Smooth muscle cell (in vitro differentiated cells): ENCODE data around the gene CFAP54. TPM values are rescaled to one million over a fixed set of nuclear protein-coding genes. Genes with fewer than 3 reads are reported as not detected.

Experiments
- DNase-seq: peaks from one replicate; lab custom pipeline; 2025; ENCODE audit not compliant: unreplicated experiment; lab: John Stamatoyannopoulos, UW
- H2AFZ ChIP-seq: fragments of 200-600 bp; sonication (generic); 2 replicates; pipeline ENCODE4 v1.6.0; 2016; ENCODE audit warnings: antibody characterized with exemption, low read depth, mild to moderate bottlenecking
- H3F3A ChIP-seq: fragments of 200-600 bp; sonication (generic); 2 replicates; pipeline ENCODE4 v1.6.0; 2017; ENCODE audit warnings: antibody characterized with exemption, low read depth
- H3K27ac ChIP-seq: fragments of 200-600 bp; sonication (generic); 2 replicates; pipeline ENCODE4 v1.5.1; 2016; ENCODE audit warnings: low read depth, mild to moderate bottlenecking
- H3K27me3 ChIP-seq: fragments of 200-600 bp; sonication (generic); 2 replicates; pipeline ENCODE4 v1.6.1; 2016; ENCODE audit warnings: low read depth, mild to moderate bottlenecking
- H3K36me3 ChIP-seq: fragments of 200-600 bp; sonication (generic); 2 replicates; pipeline ENCODE4 v1.5.1; 2016; ENCODE audit warnings: low read depth
- H3K4me1 ChIP-seq: fragments of 200-600 bp; sonication (generic); 2 replicates; pipeline ENCODE4 v1.5.1; 2016; ENCODE audit warnings: low read depth
- H3K4me2 ChIP-seq: fragments of 200-600 bp; sonication (generic); 2 replicates; pipeline ENCODE4 v1.6.0; 2016; ENCODE audit warnings: mild to moderate bottlenecking
- H3K4me3 ChIP-seq: fragments of 200-600 bp; sonication (generic); 2 replicates; pipeline ENCODE4 v1.5.1; 2016; ENCODE audit warnings: mild to moderate bottlenecking
- H3K79me2 ChIP-seq: fragments of 200-600 bp; sonication (generic); 2 replicates; pipeline ENCODE4 v1.6.0; 2016; ENCODE audit warnings: low read depth, mild to moderate bottlenecking
- H3K9ac ChIP-seq: fragments of 200-600 bp; sonication (generic); 2 replicates; pipeline ENCODE4 v1.6.0; 2016; ENCODE audit warnings: low read depth
- H3K9me3 ChIP-seq: fragments of 200-600 bp; sonication (generic); replicated peaks from 2 replicates; pipeline ENCODE4 v1.5.1; 2016; ENCODE audit warnings: low read depth
- H4K20me1 ChIP-seq: fragments of 200-600 bp; sonication (generic); 2 replicates; pipeline ENCODE4 v1.6.0; 2016; ENCODE audit warnings: low read depth
- WGBS: methylation state at CpG from one replicate; pipeline ENCODE4 v1.1.7; 2016; ENCODE audit warnings: low lambda C conversion rate; 5-methylcytosine and 5-hydroxymethylcytosine counted together
- polyA plus RNA-seq: library from polyadenylated mRNA; unstranded; fragments of >200 nt; fragmentation: Nextera tagmentation; extraction: Ambion mirVana; gene quantifications from 2 replicates; pipeline ENCODE4 v1.2.1, GENCODE V29; 2016
- total RNA-seq: library from RNA; depleted of rRNA; stranded (reverse); fragments of >200 nt; gene quantifications from 2 replicates; pipeline ENCODE4 v1.2.3, GENCODE V29; 2014
- TF ChIP-seq, protein P1 (sequence below): fragments of 200-600 bp; sonication (generic); IDR thresholded peaks from 2 replicates; pipeline ENCODE4 v1.5.1; 2017; ENCODE audit warnings: borderline replicate concordance, mild to moderate bottlenecking, antibody characterized with exemption; ENCODE audit not compliant: insufficient read depth, poor library complexity, severe bottlenecking

The CFAP54 gene
- total and polyA plus RNA-seq, 2 experiments from 2014 or later, result 0.35 to 0.67 TPM

DNA sequence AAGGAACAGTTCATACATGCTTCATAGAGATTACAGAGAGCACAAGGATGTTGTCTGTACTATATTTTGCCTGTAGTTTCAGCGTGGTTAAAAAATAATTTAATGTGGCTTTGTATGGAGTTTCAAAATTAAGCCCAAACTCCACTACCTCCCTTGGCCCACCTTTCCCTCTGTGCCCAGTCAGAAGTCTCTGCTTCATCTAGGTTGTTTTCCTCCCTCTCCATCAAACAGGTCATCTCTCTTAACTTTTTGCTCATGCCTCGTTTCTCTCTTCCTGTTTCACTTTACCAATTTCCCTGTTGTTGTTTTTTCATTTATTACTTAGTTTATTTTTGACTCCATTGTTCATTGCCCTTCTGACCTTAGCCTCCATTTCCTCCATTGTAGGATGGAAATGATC is 322.8 kb downstream of the CFAP54 start:
- Histone ChIP-seq H3K79me2 (no peaks in the 10 kb centered on the region), H3K27ac (no peak overlapping the region), H3K36me3 (no peaks in the 10 kb centered on the region), H2AFZ (no peak overlapping the region), H3K9me3 (no peaks in the 10 kb centered on the region), H4K20me1 (no peaks in the 10 kb centered on the region), H3K4me2 (no peak overlapping the region), H3K4me1 (peaks cover 14% of the 10 kb centered on the region), H3K4me3 (no peak overlapping the region), H3K27me3 (no peaks in the 10 kb centered on the region), H3K9ac (no peak overlapping the region), H3F3A (no peaks in the 10 kb centered on the region)
- 81% methylated on average over 2 of the region's 2 CpGs for WGBS
- DNase-seq, result no peak
- TF ChIP-seq, protein P1, sequence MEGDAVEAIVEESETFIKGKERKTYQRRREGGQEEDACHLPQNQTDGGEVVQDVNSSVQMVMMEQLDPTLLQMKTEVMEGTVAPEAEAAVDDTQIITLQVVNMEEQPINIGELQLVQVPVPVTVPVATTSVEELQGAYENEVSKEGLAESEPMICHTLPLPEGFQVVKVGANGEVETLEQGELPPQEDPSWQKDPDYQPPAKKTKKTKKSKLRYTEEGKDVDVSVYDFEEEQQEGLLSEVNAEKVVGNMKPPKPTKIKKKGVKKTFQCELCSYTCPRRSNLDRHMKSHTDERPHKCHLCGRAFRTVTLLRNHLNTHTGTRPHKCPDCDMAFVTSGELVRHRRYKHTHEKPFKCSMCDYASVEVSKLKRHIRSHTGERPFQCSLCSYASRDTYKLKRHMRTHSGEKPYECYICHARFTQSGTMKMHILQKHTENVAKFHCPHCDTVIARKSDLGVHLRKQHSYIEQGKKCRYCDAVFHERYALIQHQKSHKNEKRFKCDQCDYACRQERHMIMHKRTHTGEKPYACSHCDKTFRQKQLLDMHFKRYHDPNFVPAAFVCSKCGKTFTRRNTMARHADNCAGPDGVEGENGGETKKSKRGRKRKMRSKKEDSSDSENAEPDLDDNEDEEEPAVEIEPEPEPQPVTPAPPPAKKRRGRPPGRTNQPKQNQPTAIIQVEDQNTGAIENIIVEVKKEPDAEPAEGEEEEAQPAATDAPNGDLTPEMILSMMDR, result no peak

DNA sequence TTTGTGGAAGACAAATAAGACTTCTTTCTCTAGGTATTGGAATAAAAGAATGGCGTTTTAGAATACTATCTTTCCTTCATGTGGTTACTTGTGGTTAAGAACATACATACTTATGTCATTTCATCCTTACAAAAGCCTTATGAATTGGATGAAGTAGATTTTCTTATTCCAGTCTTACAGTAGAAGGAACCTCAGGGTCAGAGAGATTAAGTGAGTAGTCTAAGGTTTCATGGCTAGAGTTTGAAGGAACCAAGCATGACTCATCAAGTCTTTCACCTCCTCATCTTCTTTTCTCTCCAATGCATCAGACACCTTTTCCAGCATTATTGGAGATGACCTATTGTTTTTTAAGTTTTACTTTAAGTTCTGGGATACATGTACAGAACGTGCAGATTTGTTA is 324.8 kb downstream of the CFAP54 start:
- Histone ChIP-seq H2AFZ (no peak overlapping the region), H3K4me2 (no peak overlapping the region), H3F3A (no peaks in the 10 kb centered on the region), H3K79me2 (no peaks in the 10 kb centered on the region), H4K20me1 (no peaks in the 10 kb centered on the region), H3K4me3 (no peak overlapping the region), H3K27me3 (no peaks in the 10 kb centered on the region), H3K27ac (no peak overlapping the region), H3K9ac (no peak overlapping the region), H3K4me1 (peaks cover 14% of the 10 kb centered on the region), H3K36me3 (no peaks in the 10 kb centered on the region), H3K9me3 (no peaks in the 10 kb centered on the region)
- no peak for DNase-seq
- TF ChIP-seq, protein P1, result no peak
- WGBS, result 87% methylated on average over 2 of the region's 2 CpGs

DNA sequence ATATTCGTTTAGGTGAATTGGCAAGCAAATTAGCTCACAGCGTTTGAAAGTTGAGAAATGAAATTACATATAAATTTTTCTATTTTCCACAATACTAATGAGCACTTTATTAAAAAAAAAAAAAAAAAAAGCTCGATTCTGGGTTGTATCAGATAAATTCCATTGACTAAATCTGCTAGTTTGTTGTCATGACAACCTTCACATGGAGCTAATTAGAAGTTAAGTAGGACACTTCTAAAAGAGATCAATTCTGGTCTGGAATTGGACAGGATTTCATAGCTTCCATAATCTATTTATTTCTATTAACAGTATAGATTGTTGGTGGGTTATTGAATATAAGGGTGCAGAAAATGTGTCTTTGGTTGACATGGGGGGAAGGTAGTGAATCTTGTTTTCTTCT is 332.2 kb downstream of the CFAP54 start:
- no peak for DNase-seq
- no peak overlapping the region for H3K4me2 ChIP-seq
- H3K27me3 ChIP-seq, result no peaks in the 10 kb centered on the region
- no peaks in the 10 kb centered on the region for H4K20me1 ChIP-seq
- H3F3A ChIP-seq, result no peaks in the 10 kb centered on the region
- TF ChIP-seq, protein P1, result no peak
- H3K9me3 ChIP-seq, result no peaks in the 10 kb centered on the region
- H3K36me3 ChIP-seq, result no peaks in the 10 kb centered on the region
- H2AFZ ChIP-seq, result no peak overlapping the region
- H3K9ac ChIP-seq, result no peak overlapping the region
- no peaks in the 10 kb centered on the region for H3K79me2 ChIP-seq
- H3K4me3 ChIP-seq, result no peak overlapping the region
- no peaks in the 10 kb centered on the region for H3K4me1 ChIP-seq
- WGBS, result 85% methylated on average over 3 of the region's 3 CpGs
- H3K27ac ChIP-seq, result no peak overlapping the region

- Histone ChIP-seq H3K9ac (no peak overlapping the region), H4K20me1 (no peaks in the 10 kb centered on the region), H3K79me2 (no peaks in the 10 kb centered on the region), H3K27ac (no peak overlapping the region), H3K4me2 (no peak overlapping the region), H3F3A (no peaks in the 10 kb centered on the region), H3K9me3 (no peaks in the 10 kb centered on the region), H3K36me3 (no peaks in the 10 kb centered on the region), H3K27me3 (no peaks in the 10 kb centered on the region), H3K4me1 (no peaks in the 10 kb centered on the region), H2AFZ (no peak overlapping the region), H3K4me3 (no peak overlapping the region)
- no peak for DNase-seq
- TF ChIP-seq, protein P1, result no peak
- 91% methylated on average over 1 of the region's 1 CpG for WGBS
These were observed 333.3 kb downstream of the CFAP54 start for GRCh38 chr12:96822641-96823040.
